CD4-positive, CD25-positive, alpha-beta regulatory T cell (primary cell): ENCODE measurements around the gene MBNL1. TPM values are rescaled to one million over a fixed set of nuclear protein-coding genes. Genes with fewer than 3 reads are reported as not detected.

Experiments used
- ATAC-seq, 2 donors: fragments of 150-1000 bp; cut with Tn5 transposase; one replicate each; pipeline ENCODE4 v1.10.0; 2021; ENCODE audit warnings: low read depth in 2 of 2, moderate number of reproducible peaks in 2 of 2, moderate library complexity in 1 of 2
- DNase-seq, 3 donors: peaks; one replicate each; pipeline versions ENCODE4 v3.0.0 to v3.0.0-alpha.2; 2012 to 2022; ENCODE audit warnings: mixed read lengths in 1 of 3
- H3K27ac ChIP-seq: one replicate; pipeline ENCODE4 v1.7.0; 2013; ENCODE audit warnings: mild to moderate bottlenecking, low read length; ENCODE audit not compliant: insufficient read depth, poor library complexity, severe bottlenecking
- H3K27me3 ChIP-seq: one replicate; pipeline ENCODE4 v1.7.0; 2013; ENCODE audit warnings: low read length; ENCODE audit not compliant: control insufficient read depth, insufficient read depth
- H3K36me3 ChIP-seq: one replicate; pipeline ENCODE4 v1.7.0; 2013; ENCODE audit warnings: mild to moderate bottlenecking, low read length, moderate library complexity; ENCODE audit not compliant: control insufficient read depth, insufficient read depth
- H3K4me1 ChIP-seq: 2 replicates; pipeline ENCODE4 v1.7.0; 2013; ENCODE audit warnings: mild to moderate bottlenecking, low read length; ENCODE audit not compliant: insufficient read depth, control insufficient read depth, poor library complexity, severe bottlenecking
- H3K4me3 ChIP-seq: one replicate; pipeline ENCODE4 v1.7.0; 2013; ENCODE audit warnings: low read depth, mild to moderate bottlenecking, low read length, moderate library complexity
- H3K9me3 ChIP-seq, 2 experiments: 1 replicate in 1 of 2; 2 replicates in 1 of 2; pipeline ENCODE4 v1.7.0; 2013; ENCODE audit warnings: low read length in 2 of 2, mild to moderate bottlenecking in 1 of 2, moderate library complexity in 1 of 2; ENCODE audit not compliant: control insufficient read depth in 2 of 2
- H3K27ac Mint-ChIP-seq, 3 donors: one replicate each; pipeline ENCODE4 v1.8.0; 2020 to 2022; ENCODE audit warnings: mild to moderate bottlenecking in 3 of 3, mixed read lengths in 3 of 3, moderate library complexity in 2 of 3
- H3K27me3 Mint-ChIP-seq: one replicate; pipeline ENCODE4 v1.8.0; 2022; ENCODE audit warnings: mild to moderate bottlenecking, mixed read lengths
- H3K36me3 Mint-ChIP-seq: one replicate; pipeline ENCODE4 v1.8.0; 2020; ENCODE audit warnings: mixed read lengths
- H3K4me1 Mint-ChIP-seq, 4 donors: one replicate each; pipeline ENCODE4 v1.8.0; 2020 to 2022; ENCODE audit warnings: mixed read lengths in 4 of 4, mild to moderate bottlenecking in 1 of 4
- H3K4me3 Mint-ChIP-seq, 4 donors: one replicate each; pipeline ENCODE4 v1.8.0; 2020 to 2022; ENCODE audit warnings: mild to moderate bottlenecking in 4 of 4, mixed read lengths in 4 of 4, moderate library complexity in 3 of 4
- H3K9me3 Mint-ChIP-seq, 7 donors: one replicate each; pipeline ENCODE4 v1.8.0; 2020 to 2022; ENCODE audit warnings: mixed read lengths in 7 of 7, mild to moderate bottlenecking in 3 of 7, moderate library complexity in 2 of 7
- polyA plus RNA-seq, 4 donors: library from polyadenylated mRNA; unstranded; fragments of 300-500 nt; fragmentation: Illumina TruSeq; gene quantifications; one replicate each; pipeline ENCODE4 v1.2.3, GENCODE V29; 2021
- total RNA-seq: library from RNA; stranded (reverse); gene quantifications from one replicate; pipeline ENCODE4 v1.2.3, GENCODE V29; 2022

Gene MBNL1
- total and polyA plus RNA-seq, 5 donors from 2014 or later: 221 to 726 (median 252) TPM

GRCh38 chr3:152287898-152288576, 19.3 kb downstream of the MBNL1 start:
- Mint-ChIP-seq H3K36me3 (no peaks in the 10 kb centered on the region), H3K4me3 (peak overlapping the region; percentile 28 to 90 (median 76)), H3K27ac (peak overlapping the region in 2 of 3 donors; percentile 26 to 63), H3K9me3 (no peaks in the 10 kb centered on the region), H3K27me3 (no peaks in the 10 kb centered on the region), H3K4me1 (peaks cover 56 to 88% (median 75%) of the 10 kb centered on the region in 4 donors)
- H3K4me1 ChIP-seq: peaks cover 91% of the 10 kb centered on the region
- H3K27me3 ChIP-seq: no peaks in the 10 kb centered on the region
- DNase-seq (no peak), ATAC-seq (no peak)
- peak overlapping the region; percentile 71 for H3K4me3 ChIP-seq
- no peaks in the 10 kb centered on the region for H3K9me3 ChIP-seq
- H3K36me3 ChIP-seq: no peaks in the 10 kb centered on the region
- H3K27ac ChIP-seq: peak overlapping the region; percentile 53

- Histone ChIP-seq H3K27ac (peak overlapping the region; percentile 69), H3K36me3 (no peaks in the 10 kb centered on the region), H3K4me3 (peak overlapping the region; percentile 71), H3K27me3 (no peaks in the 10 kb centered on the region), H3K9me3 (no peaks in the 10 kb centered on the region), H3K4me1 (peaks cover 91% of the 10 kb centered on the region)
- Mint-ChIP-seq H3K27ac (no peak overlapping the region), H3K4me1 (peaks cover 57 to 88% (median 74%) of the 10 kb centered on the region in 4 donors), H3K4me3 (peak overlapping the region; percentile 16 to 90 (median 52)), H3K36me3 (no peaks in the 10 kb centered on the region), H3K27me3 (no peaks in the 10 kb centered on the region), H3K9me3 (no peaks in the 10 kb centered on the region)
- DNase-seq: no peak
- ATAC-seq: no peak
These were observed 20.0 kb downstream of the MBNL1 start for GRCh38 chr3:152288681-152289080.

DNA sequence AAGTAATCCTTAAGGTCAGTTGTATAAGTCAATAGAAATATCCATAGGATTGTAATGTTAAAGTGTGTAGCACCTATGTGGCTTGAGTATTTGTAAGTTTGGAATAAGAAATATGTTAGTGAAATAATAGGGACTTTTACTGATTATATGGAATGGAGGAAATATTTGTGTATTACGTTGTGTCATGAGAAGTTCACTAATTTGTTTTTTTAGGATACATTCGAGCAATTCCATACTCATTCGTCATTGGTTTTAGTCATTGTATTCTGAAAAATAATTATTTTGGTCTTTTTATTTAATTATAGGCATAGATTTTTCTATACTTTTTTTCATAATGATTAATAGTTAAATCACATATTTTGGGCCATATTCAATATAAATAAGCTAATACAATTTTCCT, 21.0 kb downstream of the MBNL1 start:
- H3K27ac ChIP-seq: peak overlapping the region; percentile 69
- H3K4me1 ChIP-seq: peaks cover 88% of the 10 kb centered on the region
- ATAC-seq (no peak), DNase-seq (no peak)
- Mint-ChIP-seq H3K9me3 (no peaks in the 10 kb centered on the region), H3K36me3 (no peaks in the 10 kb centered on the region), H3K27me3 (no peaks in the 10 kb centered on the region), H3K27ac (peak overlapping the region in 2 of 3 donors; percentile 70 to 81), H3K4me1 (peaks cover 51 to 84% (median 67%) of the 10 kb centered on the region in 4 donors), H3K4me3 (peak overlapping the region; percentile 62 to 88 (median 70))
- no peaks in the 10 kb centered on the region for H3K27me3 ChIP-seq
- no peaks in the 10 kb centered on the region for H3K36me3 ChIP-seq
- no peaks in the 10 kb centered on the region for H3K9me3 ChIP-seq
- peak overlapping the region; percentile 71 for H3K4me3 ChIP-seq

DNA sequence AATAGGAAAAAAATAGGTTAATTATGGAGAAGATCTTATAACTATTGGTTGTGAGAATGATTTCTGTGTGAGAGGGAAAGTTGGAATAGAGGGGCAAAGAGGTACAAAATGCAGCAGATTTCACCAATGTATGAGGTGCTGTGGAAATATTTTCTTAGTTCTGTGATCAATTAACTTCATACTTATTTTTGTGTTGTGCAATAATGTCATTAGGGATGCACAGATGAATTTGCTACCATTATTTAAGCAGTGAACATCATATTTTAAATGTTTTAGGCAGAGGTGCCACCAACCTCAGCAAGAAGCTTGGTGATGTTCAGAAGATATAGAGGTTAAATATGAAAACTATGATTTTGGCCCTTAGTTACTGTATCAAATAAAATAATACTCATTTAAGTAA, 21.6 kb downstream of the MBNL1 start:
- H3K36me3 ChIP-seq: no peaks in the 10 kb centered on the region
- no peaks in the 10 kb centered on the region for H3K27me3 Mint-ChIP-seq
- peak overlapping the region; percentile 69 for H3K27ac ChIP-seq
- H3K4me1 ChIP-seq: peaks cover 90% of the 10 kb centered on the region
- peak overlapping the region; percentile 66 to 88 (median 72) for H3K4me3 Mint-ChIP-seq
- peak overlapping the region; percentile 71 for H3K4me3 ChIP-seq
- no peaks in the 10 kb centered on the region for H3K9me3 Mint-ChIP-seq
- H3K27ac Mint-ChIP-seq: peak overlapping the region; percentile 49 to 81 (median 70)
- DNase-seq (no peak), ATAC-seq (no peak)
- H3K4me1 Mint-ChIP-seq: peaks cover 48 to 84% (median 64%) of the 10 kb centered on the region in 4 donors
- H3K9me3 ChIP-seq: no peaks in the 10 kb centered on the region
- no peaks in the 10 kb centered on the region for H3K36me3 Mint-ChIP-seq
- no peaks in the 10 kb centered on the region for H3K27me3 ChIP-seq

DNA sequence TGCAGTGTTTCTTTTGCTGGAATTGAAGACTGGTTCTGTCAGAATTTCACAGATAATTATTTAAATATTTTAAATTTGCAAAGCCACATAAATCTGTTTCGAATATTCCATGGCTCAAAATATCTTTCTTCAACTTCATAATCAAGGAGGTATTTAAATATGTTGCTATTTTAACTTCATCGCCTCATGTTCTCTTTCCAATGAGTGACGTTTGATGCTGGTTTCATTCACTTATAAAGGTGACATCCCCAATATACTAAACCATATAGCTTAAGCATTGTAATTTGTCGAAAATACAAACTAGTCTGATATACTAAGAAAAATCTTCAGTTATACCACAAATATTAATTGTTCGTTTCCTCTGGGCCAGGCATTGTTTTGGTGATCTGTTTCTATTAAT, 22.5 kb downstream of the MBNL1 start:
- H3K4me3 Mint-ChIP-seq: peak overlapping the region; percentile 62 to 77 (median 75)
- H3K9me3 ChIP-seq: no peaks in the 10 kb centered on the region
- peak overlapping the region; percentile 86 to 90 (median 89) for H3K27ac Mint-ChIP-seq
- ATAC-seq (peak in 1 of 2 donors; percentile 6), DNase-seq (no peak)
- H3K27ac ChIP-seq: peak overlapping the region; percentile 69
- H3K27me3 ChIP-seq: no peaks in the 10 kb centered on the region
- peaks cover 92% of the 10 kb centered on the region for H3K4me1 ChIP-seq
- peak overlapping the region; percentile 71 for H3K4me3 ChIP-seq
- H3K4me1 Mint-ChIP-seq: peaks cover 56 to 87% (median 68%) of the 10 kb centered on the region in 4 donors
- H3K9me3 Mint-ChIP-seq: no peaks in the 10 kb centered on the region
- H3K36me3 Mint-ChIP-seq: no peaks in the 10 kb centered on the region
- H3K36me3 ChIP-seq: no peaks in the 10 kb centered on the region
- H3K27me3 Mint-ChIP-seq: no peaks in the 10 kb centered on the region

DNA sequence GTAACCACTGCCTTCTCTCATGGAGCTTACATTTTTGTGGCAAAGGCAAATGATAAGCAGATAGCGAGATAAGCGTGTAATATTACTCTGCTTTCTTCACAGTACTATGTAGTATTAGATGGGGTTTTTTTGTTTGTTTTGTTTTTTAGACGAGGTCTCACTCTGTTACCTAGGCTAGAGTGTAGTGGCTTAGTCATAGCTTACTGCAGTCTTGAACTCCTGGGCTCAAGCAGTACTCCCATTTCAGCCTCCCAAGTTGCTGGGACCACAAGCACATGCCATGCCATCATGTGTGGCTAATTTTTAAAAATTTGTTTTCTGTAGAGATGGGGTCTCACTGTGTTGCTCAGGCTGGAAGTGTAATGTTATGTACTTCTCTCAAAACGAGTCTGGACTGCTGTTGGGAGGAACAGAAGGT, 22.9 kb downstream of the MBNL1 start:
- no peaks in the 10 kb centered on the region for H3K27me3 ChIP-seq
- Mint-ChIP-seq H3K9me3 (no peaks in the 10 kb centered on the region), H3K36me3 (peaks cover under 1% of the 10 kb centered on the region), H3K27ac (peak overlapping the region; percentile 86 to 90 (median 89)), H3K27me3 (no peaks in the 10 kb centered on the region), H3K4me3 (peak overlapping the region; percentile 62 to 77 (median 75)), H3K4me1 (peaks cover 60 to 89% (median 71%) of the 10 kb centered on the region in 4 donors)
- H3K9me3 ChIP-seq: no peaks in the 10 kb centered on the region
- peak overlapping the region; percentile 69 for H3K27ac ChIP-seq
- H3K4me3 ChIP-seq: peak overlapping the region; percentile 71
- DNase-seq: no peak
- H3K4me1 ChIP-seq: peaks cover 94% of the 10 kb centered on the region
- H3K36me3 ChIP-seq: no peaks in the 10 kb centered on the region
- ATAC-seq: peak; percentile 63 to 77

GRCh38 chr3:152292366-152292765, 23.6 kb downstream of the MBNL1 start:
- Histone ChIP-seq H3K4me1 (peaks cover 92% of the 10 kb centered on the region), H3K36me3 (peaks cover 2% of the 10 kb centered on the region), H3K27ac (peak overlapping the region; percentile 69), H3K4me3 (peak overlapping the region; percentile 71), H3K9me3 (no peaks in the 10 kb centered on the region), H3K27me3 (no peaks in the 10 kb centered on the region)
- DNase-seq (no peak), ATAC-seq (no peak)
- peak overlapping the region; percentile 27 to 89 (median 86) for H3K27ac Mint-ChIP-seq
- H3K4me1 Mint-ChIP-seq: peaks cover 63 to 89% (median 72%) of the 10 kb centered on the region in 4 donors
- H3K36me3 Mint-ChIP-seq: peaks cover 4% of the 10 kb centered on the region
- H3K4me3 Mint-ChIP-seq: peak overlapping the region; percentile 62 to 77 (median 75)
- H3K27me3 Mint-ChIP-seq: no peaks in the 10 kb centered on the region
- no peaks in the 10 kb centered on the region for H3K9me3 Mint-ChIP-seq
